Left forelimb (tissue), 1 donor: ENCODE data around the gene PSMD14.

Experiments used
- DNase-seq: peaks from one replicate; pipeline ENCODE4 v3.0.0-alpha.2; 2018; ENCODE audit warnings: low spot score

The PSMD14 gene

GRCh38 chr2:161419638-161420190 lies 111.5 kb downstream of the PSMD14 start:
- no peak for DNase-seq

- DNase-seq = no peak
These were observed 112.3 kb downstream of the PSMD14 start for GRCh38 chr2:161420406-161421074.

- no peak for DNase-seq
These were observed 113.5 kb downstream of the PSMD14 start for GRCh38 chr2:161421686-161422085.

- DNase-seq = no peak
These were observed 114.7 kb downstream of the PSMD14 start for GRCh38 chr2:161422816-161423403.

DNA sequence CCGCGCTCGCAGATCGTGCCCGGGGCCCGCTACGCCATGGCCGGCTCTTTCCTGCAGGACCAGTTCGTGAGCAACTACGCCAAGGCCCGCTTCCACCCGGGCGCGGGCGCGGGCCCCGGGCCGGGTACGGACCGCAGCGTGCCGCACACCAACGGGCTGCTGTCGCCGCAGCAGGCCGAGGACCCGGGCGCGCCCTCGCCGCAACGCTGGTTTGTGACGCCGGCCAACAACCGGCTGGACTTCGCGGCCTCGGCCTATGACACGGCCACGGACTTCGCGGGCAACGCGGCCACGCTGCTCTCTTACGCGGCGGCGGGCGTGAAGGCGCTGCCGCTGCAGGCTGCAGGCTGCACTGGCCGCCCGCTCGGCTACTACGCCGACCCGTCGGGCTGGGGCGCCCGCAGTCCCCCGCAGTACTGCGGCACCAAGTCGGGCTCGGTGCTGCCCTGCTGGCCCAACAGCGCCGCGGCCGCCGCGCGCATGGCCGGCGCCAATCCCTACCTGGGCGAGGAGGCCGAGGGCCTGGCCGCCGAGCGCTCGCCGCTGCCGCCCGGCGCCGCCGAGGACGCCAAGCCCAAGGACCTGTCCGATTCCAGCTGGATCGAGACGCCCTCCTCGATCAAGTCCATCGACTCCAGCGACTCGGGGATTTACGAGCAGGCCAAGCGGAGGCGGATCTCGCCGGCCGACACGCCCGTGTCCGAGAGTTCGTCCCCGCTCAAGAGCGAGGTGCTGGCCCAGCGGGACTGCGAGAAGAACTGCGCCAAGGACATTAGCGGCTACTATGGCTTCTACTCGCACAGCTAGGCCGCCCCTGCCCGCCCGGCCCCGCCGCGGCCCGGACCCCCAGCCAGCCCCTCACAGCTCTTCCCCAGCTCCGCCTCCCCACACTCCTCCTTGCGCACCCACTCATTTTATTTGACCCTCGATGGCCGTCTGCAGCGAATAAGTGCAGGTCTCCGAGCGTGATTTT lies 115.5 kb downstream of the PSMD14 start:
- DNase-seq = peak; percentile 71

DNA sequence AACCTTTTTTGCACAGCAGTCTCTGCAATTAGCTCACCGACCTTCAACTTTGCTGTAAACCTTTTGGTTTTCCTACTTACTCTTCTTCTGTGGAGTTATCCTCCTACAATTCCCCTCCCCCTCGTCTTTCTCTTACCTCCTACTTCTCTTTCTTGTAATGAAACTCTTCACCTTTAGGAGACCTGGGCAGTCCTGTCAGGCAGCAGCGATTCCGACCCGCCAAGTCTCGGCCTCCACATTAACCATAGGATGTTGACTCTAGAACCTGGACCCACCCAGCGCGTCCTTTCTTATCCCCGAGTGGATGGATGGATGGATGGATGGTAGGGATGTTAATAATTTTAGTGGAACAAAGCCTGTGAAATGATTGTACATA lies 116.2 kb downstream of the PSMD14 start:
- no peak for DNase-seq

GRCh38 chr2:161424891-161425727 lies 116.9 kb downstream of the PSMD14 start:
- DNase-seq = no peak

GRCh38 chr2:161425728-161426454 lies 117.7 kb downstream of the PSMD14 start:
- DNase-seq = no peak

DNA sequence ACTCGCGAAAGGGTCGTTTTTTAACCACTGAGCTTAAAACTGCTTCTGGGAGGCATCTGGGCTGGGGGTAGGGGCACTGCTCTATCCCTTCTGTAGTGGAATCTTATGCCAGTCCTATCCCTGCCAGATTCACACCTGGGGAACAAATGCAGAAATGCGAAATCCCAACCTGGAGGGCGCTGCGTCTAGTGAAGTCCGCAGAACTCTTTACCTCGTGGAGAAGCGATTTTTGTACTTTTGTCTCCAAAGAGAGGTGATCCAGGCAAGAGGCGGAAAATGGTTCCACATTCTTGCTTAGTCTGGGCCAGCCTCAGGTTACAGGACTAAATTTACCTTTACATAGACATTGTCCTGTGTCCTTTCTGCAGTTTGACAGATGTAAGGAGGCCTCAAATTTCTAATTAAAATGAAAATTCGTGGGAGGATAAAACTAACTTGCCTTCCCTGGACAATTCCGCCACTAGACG lies 118.3 kb downstream of the PSMD14 start:
- DNase-seq = no peak

GRCh38 chr2:161426922-161427663 lies 118.9 kb downstream of the PSMD14 start:
- no peak for DNase-seq

DNA sequence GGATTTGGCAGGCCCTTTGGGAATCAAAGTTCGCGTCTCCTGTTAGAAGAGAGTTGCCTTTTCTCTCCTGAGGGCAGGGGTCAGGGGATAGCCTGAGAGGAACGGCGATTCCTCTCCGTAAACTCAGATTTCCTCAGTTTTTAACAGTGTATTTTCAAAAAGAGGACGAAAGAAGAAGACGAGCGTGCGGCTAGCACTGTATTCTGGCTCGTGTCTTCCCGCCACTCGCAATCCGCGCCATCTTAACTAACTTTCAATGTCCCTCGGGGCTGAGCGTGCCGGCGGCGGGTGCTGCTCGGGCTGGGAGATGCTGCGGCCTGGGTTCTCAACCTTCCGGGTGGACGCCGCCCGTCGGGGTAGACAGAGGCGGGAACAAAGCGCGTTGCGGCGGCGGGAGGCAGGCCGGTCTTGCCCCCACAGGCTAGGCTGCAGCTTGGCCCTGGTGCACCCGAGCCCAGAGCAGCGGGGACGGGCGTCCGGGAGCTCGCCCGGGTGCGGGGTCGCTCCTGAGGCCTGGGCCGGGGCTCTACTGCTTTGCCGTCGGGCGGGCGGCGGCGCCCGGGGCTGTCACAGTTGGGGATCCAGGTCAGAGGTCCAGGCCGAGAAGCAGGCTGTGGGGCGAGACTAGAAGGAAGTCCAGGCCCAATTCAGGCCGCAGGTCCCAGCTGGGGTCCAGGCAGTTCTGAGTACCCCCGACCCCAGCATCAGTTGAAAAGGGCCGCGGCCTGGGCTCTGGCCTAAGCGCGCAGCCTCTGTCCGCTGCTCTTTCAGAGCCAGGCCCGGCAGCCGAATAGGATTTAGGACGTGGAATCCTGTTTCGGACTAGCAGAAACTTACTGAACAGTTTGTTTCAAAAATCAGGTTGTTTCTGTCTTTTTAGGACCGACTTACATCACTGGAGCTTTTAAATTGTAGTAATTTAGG lies 119.7 kb downstream of the PSMD14 start:
- DNase-seq = peak; percentile 67

DNA sequence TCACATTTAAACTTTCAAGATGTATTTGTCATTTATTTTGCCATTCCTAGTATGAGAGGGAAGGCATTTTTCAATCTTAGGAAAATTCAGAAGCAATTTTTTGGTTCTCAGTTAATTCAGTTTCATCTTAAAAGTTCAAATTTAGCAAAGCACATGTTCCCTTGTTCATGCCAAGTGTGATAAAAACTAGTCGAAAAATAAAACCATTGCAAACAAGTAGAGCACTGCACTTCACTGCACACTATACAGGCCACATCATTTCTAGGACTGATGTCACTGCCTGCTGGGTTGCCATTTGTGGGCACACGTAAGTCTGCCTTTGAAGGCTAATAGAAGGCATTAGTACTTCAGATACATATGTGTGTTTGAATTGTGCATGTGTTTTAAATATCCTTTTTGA lies 122.2 kb downstream of the PSMD14 start:
- no peak for DNase-seq

GRCh38 chr2:161432107-161432506 lies 123.9 kb downstream of the PSMD14 start:
- DNase-seq = no peak

GRCh38 chr2:161434118-161434517 lies 125.9 kb downstream of the PSMD14 start:
- DNase-seq = no peak

DNA sequence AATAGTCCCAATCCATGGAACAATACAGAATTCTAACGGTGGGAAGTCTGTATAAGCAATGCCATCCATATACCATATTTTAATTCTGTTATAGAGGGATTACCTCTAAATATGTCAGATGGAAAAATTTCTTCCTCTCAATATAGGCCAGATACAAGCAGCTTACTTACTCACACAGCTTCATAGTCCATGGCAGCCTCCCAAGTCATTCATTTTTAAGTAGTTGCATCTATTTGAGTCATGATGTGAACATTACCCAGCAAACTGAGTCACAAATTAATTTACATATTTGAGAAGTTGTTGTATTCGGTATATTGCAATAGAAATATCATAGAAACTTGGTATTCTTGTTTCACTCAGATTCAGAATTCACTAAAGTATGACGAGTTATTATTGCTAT lies 128.2 kb downstream of the PSMD14 start:
- no peak for DNase-seq

DNA sequence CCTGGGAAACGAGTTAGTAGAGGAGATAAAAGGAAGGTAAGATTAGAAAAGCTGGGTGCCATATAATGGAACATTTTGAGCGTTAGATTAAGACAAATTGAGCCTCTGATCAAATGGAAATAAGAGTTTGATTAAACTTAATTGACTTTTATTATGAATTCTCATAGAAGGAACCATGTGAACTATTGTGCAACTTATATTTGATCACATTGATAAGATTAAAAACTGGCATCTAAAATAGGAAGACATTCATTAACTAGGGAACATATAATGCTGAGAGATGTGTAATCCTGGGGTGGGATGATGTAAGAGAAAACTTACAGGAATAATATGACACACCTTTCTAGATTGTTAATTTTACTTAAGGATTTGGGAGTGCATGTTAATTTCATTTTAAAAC lies 130.4 kb downstream of the PSMD14 start:
- DNase-seq = no peak

- no peak for DNase-seq
These were observed 136.9 kb downstream of the PSMD14 start for GRCh38 chr2:161445097-161445496.

DNA sequence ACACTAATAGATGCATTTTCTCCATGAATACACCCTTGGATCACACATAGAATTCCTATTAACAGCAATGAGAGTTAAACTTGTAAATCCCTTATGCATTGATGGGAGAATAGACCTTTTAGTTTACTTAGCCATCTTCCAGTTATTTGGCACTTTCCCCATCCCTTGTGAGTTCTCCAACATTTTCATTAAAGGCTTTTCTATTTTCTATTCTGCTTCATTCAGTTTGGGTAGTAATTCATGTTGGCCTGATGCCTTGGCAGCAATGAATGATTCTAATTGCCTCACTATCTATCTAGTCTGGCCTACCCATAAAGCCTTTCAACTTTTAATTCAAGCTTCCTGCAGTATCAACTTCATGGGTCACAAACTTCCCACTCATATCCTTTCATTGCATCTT lies 140.2 kb downstream of the PSMD14 start:
- DNase-seq = no peak
